Activated gamma-delta T cell treated with anti-CD3 and anti-CD28 coated beads, Interleukin-2, amount 50 U/mL, for 16 hours (primary cell): ENCODE data around the gene CDH23.

Experiments
- DNase-seq: peaks from one replicate; pipeline ENCODE4 v3.0.0-alpha.2; 2020; ENCODE audit warnings: low read depth

The CDH23 gene

GRCh38 chr10:71777213-71777985, 380.7 kb downstream of the CDH23 start:
- no peak for DNase-seq

GRCh38 chr10:71778071-71778825, 381.5 kb downstream of the CDH23 start:
- no peak for DNase-seq

GRCh38 chr10:71779641-71780040, 382.9 kb downstream of the CDH23 start:
- no peak for DNase-seq

GRCh38 chr10:71780156-71780555, 383.4 kb downstream of the CDH23 start:
- no peak for DNase-seq

GRCh38 chr10:71780719-71781118, 384.0 kb downstream of the CDH23 start:
- no peak for DNase-seq

GRCh38 chr10:71782221-71782916, 385.6 kb downstream of the CDH23 start:
- DNase-seq, result no peak

GRCh38 chr10:71782917-71783490, 386.3 kb downstream of the CDH23 start:
- no peak for DNase-seq

DNA sequence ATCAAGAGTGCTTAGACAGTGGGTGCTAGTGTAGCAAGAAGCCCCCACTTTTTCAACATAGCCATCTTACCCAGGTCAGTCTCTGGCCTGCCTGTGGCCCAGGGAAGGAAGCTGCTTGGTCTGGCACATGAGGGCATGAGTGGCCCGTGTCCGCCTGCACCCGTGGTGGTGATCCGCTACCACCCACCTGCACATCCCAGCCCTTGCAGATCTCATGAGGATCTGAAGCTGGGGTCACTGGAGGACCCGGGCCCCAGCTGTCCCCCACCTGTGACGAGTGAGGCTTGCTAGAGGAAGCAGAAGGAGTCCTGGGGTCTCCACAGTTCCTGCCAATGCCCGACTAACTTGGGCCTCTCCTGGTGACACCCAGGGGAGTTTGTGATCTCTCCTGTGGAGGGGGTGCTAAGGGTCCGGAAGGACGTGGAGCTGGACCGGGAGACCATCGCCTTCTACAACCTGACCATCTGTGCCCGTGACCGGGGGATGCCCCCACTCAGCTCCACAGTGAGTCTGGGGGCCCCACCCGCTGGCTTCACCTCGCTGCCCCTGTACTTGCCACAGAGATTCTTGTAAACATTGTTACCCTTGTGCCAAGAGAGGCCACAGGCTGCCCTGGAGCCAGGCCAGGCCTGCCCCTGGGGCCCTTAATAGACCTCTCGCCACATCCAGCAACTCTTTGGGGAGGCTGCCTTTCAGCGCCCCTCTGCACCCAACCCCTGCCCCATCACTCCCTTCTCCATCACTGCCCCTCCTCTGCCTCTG, 387.4 kb downstream of the CDH23 start:
- DNase-seq, result no peak

GRCh38 chr10:71784679-71785272, 388.1 kb downstream of the CDH23 start:
- no peak for DNase-seq

GRCh38 chr10:71788954-71789353, 392.2 kb downstream of the CDH23 start:
- DNase-seq, result no peak

- no peak for DNase-seq
Observed at GRCh38 chr10:71789871-71790270, 393.2 kb downstream of the CDH23 start.

- DNase-seq, result no peak
Observed at GRCh38 chr10:71790749-71791440, 394.2 kb downstream of the CDH23 start.

GRCh38 chr10:71795248-71795647, 398.5 kb downstream of the CDH23 start:
- DNase-seq, result no peak

- no peak for DNase-seq
Observed at GRCh38 chr10:71796749-71797405, 400.2 kb downstream of the CDH23 start.

GRCh38 chr10:71797533-71798307, 401.0 kb downstream of the CDH23 start:
- DNase-seq, result no peak

GRCh38 chr10:71798308-71798624, 401.5 kb downstream of the CDH23 start:
- no peak for DNase-seq

- no peak for DNase-seq
Observed at GRCh38 chr10:71799112-71799511, 402.4 kb downstream of the CDH23 start.

DNA sequence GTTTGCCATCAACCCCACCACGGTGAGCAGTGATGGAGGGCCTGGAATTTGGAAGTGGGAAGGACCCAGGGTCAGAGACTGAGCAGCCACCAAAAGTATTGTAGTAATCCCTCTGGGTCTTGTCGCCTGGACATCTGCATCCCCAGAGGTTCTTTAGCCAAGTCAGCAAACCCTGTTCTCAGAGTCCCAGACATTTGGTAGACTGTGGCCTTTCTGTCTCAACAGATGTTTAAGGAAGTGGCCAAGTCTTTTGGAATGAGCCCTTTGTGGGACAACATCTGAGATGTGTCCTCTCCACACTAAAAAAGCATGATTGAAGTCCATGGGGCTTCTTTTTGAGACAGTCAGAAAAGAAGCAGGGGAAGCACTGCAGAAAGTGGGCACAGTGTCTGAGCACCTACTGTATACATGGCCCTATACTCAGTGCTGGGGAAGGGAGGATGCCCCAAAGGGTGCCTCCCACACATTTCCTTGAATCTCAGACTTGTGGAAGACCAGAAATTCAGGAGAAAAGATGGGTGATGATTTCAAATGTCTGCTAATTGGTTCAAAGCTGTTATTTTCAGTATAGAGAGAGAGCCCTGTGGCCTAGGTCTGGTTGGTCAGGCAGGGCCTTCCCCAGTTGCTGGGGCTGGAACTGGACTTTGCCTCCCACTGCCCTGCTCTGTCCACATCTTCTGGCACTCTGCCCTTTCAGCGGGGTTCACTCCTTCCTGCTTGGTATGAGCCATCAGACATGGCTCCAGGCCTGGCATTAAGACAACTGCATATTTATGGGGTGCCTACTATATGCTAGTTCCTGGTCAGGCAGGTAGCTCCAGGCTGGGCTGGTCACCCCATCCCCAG, 403.1 kb downstream of the CDH23 start:
- DNase-seq, result no peak

GRCh38 chr10:71801361-71801760, 404.6 kb downstream of the CDH23 start:
- DNase-seq, result no peak
